HCT116 (cell line): ENCODE results near the gene MOV10L1. TPM values are rescaled to one million over a fixed set of nuclear protein-coding genes. Genes with fewer than 3 reads are reported as not detected.

Source experiments
- ATAC-seq: fragments of 200-7000 bp; cut with Tn5 transposase; 2 replicates; pipeline ENCODE4 v1.9.1; 2020; ENCODE audit warnings: mild to moderate bottlenecking, moderate library complexity
- BruUV-seq: library from RNA; stranded (reverse); fragments of 400-500 nt; replicated peaks from 2 replicates; lab custom pipeline; 2021; lab: Mats Ljungman, UMichigan
- CTCF ChIA-PET: fragments of 300-600 bp; sonication (Branson Sonifier 250); formaldehyde crosslinking; loops from one replicate; lab custom pipeline; 2021; ENCODE audit warnings: antibody characterized with exemption; lab: Charles Lee
- POLR2A ChIA-PET: fragments of 300-600, 350-600 bp; sonication (Branson Sonifier 250); formaldehyde crosslinking; loops from one replicate; lab custom pipeline; 2021; ENCODE audit warnings: antibody characterized with exemption; lab: Charles Lee
- RAD21 ChIA-PET, 2 experiments: fragments of 300-600 bp; sonication (Branson Sonifier 250); formaldehyde crosslinking; loops; one replicate each; lab custom pipeline; 2023; ENCODE audit warnings: low total read pairs in 2 of 2; ENCODE audit not compliant: uncharacterized antibody in 2 of 2, unreplicated experiment in 2 of 2, low non-redundant PET in 1 of 2; lab: Charles Lee
- DNase-seq: peaks from one replicate; pipeline ENCODE4 v3.0.0-alpha.2; 2010; ENCODE audit warnings: low read depth, low spot score
- H2AFZ ChIP-seq: fragments of 200-600 bp; shearing (Covaris generic), sonication (generic); 2 replicates; pipeline ENCODE4 v1.6.1; 2017; ENCODE audit warnings: low read depth, mixed run types, mixed read lengths, antibody characterized with exemption, low read length; ENCODE audit not compliant: poor library complexity, severe bottlenecking
- H3K27ac ChIP-seq: 2 replicates; pipeline ENCODE4 v1.5.1; 2012; ENCODE audit warnings: low read depth, low read length
- H3K27me3 ChIP-seq: fragments of 200-600 bp; sonication (generic); 2 replicates; pipeline ENCODE4 v1.6.1; 2016; ENCODE audit warnings: mixed run types, low read length, mixed read lengths; ENCODE audit not compliant: insufficient read depth
- H3K36me3 ChIP-seq, 2 experiments: fragments of 200-500 bp in 1 of 2; fragments of 200-600 bp in 1 of 2; sonication (Bioruptor generic) in 1 of 2; sonication (generic) in 1 of 2; 2 replicates each; pipeline versions ENCODE4 v1.5.1 to v1.6.1; 2014 to 2016; ENCODE audit warnings: low read length in 2 of 2, inconsistent platforms in 1 of 2, mixed read lengths in 1 of 2, mixed run types in 1 of 2; ENCODE audit not compliant: insufficient read depth in 2 of 2, control insufficient read depth in 1 of 2
- H3K4me1 ChIP-seq, 2 experiments: fragments of 200-600 bp in 1 of 2; sonication (generic) in 1 of 2; 2 replicates each; pipeline versions ENCODE4 v1.5.1 to v1.6.1; 2012 to 2017; ENCODE audit warnings: low read length in 2 of 2, inconsistent platforms in 1 of 2, mild to moderate bottlenecking in 1 of 2, mixed read lengths in 1 of 2, mixed run types in 1 of 2, moderate library complexity in 1 of 2; ENCODE audit not compliant: insufficient read depth in 2 of 2, control insufficient read depth in 1 of 2
- H3K4me2 ChIP-seq: fragments of 200-600 bp; sonication (generic); 2 replicates; pipeline ENCODE4 v1.6.1; 2017; ENCODE audit warnings: mixed run types, low read length, mixed read lengths
- H3K4me3 ChIP-seq, 2 experiments: fragments of 200-600 bp in 1 of 2; sonication (generic) in 1 of 2; replicated peaks in 1 of 2; 2 replicates each; pipeline ENCODE4 v1.5.1; 2011 to 2016; ENCODE audit warnings: low read length in 2 of 2, control low read depth in 1 of 2, low read depth in 1 of 2, mild to moderate bottlenecking in 1 of 2, mixed read lengths in 1 of 2, mixed run types in 1 of 2
- H3K79me2 ChIP-seq: fragments of 200-600 bp; sonication (generic); 2 replicates; pipeline ENCODE4 v1.6.1; 2017; ENCODE audit warnings: mild to moderate bottlenecking, mixed run types, low read length, moderate library complexity, mixed read lengths; ENCODE audit not compliant: insufficient read depth
- H3K9ac ChIP-seq: fragments of 200-600 bp; sonication (generic); 2 replicates; pipeline ENCODE4 v1.6.1; 2016; ENCODE audit warnings: low read length, mixed read lengths
- H3K9me2 ChIP-seq: fragments of 200-600 bp; sonication (generic), shearing (Covaris generic); 2 replicates; pipeline ENCODE4 v1.6.1; 2017; ENCODE audit warnings: mixed run types, mild to moderate bottlenecking, moderate library complexity; ENCODE audit not compliant: insufficient read depth
- H3K9me3 ChIP-seq, 2 experiments: fragments of 200-500 bp in 1 of 2; fragments of 200-600 bp in 1 of 2; sonication (Bioruptor generic) in 1 of 2; sonication (generic) in 1 of 2; 2 replicates each; pipeline ENCODE4 v1.6.1; 2014 to 2017; ENCODE audit warnings: low read length in 2 of 2, mixed read lengths in 2 of 2, inconsistent platforms in 1 of 2, low read depth in 1 of 2, mild to moderate bottlenecking in 1 of 2, mixed run types in 1 of 2, moderate library complexity in 1 of 2; ENCODE audit not compliant: control insufficient read depth in 1 of 2, insufficient read depth in 1 of 2
- H4K20me1 ChIP-seq: fragments of 200-600 bp; sonication (generic), shearing (Covaris generic); 2 replicates; pipeline ENCODE4 v1.6.1; 2017; ENCODE audit warnings: mixed run types, mild to moderate bottlenecking, moderate library complexity; ENCODE audit not compliant: insufficient read depth
- CEBPB ChIP-seq: IDR thresholded peaks from 2 replicates; pipeline ENCODE4 v1.6.1; 2012; ENCODE audit warnings: low read depth
- CTCF ChIP-seq, 3 experiments: fragments of 200-600 bp in 1 of 3; sonication (generic) in 1 of 3; IDR thresholded peaks in 2 of 3; conservative IDR thresholded peaks in 1 of 3; 2 replicates each; pipeline ENCODE4 v1.5.1; 2012 to 2017; ENCODE audit warnings: low read depth in 2 of 3, low read length in 2 of 3, antibody characterized with exemption in 1 of 3, borderline replicate concordance in 1 of 3, control low read depth in 1 of 3, mild to moderate bottlenecking in 1 of 3, mixed read lengths in 1 of 3, mixed run types in 1 of 3, moderate library complexity in 1 of 3; ENCODE audit not compliant: insufficient read depth in 1 of 3
- ELF1 ChIP-seq: IDR thresholded peaks from 2 replicates; pipeline ENCODE4 v1.6.1; 2012; ENCODE audit warnings: low read depth, borderline replicate concordance
- EZH2 ChIP-seq: fragments of 200-600 bp; sonication (generic); IDR thresholded peaks from 2 replicates; pipeline ENCODE4 v1.6.1; 2017; ENCODE audit warnings: antibody characterized with exemption, mixed run types
- EZH2phosphoT487 ChIP-seq: fragments of 200-600 bp; IDR thresholded peaks from 2 replicates; pipeline ENCODE4 v1.6.1; 2018; ENCODE audit warnings: antibody characterized with exemption, borderline replicate concordance
- FOSL1 ChIP-seq: IDR thresholded peaks from 2 replicates; pipeline ENCODE4 v1.6.1; 2012; ENCODE audit warnings: low read depth
- JUND ChIP-seq: IDR thresholded peaks from 2 replicates; pipeline ENCODE4 v1.6.1; 2012
- POLR2A ChIP-seq: IDR thresholded peaks from 2 replicates; pipeline ENCODE4 v1.7.0; 2011; ENCODE audit warnings: borderline replicate concordance; ENCODE audit not compliant: insufficient read depth, insufficient read length; ENCODE audit errors: extremely low read depth
- POLR2AphosphoS5 ChIP-seq: IDR thresholded peaks from 2 replicates; pipeline ENCODE4 v1.6.1; 2011; ENCODE audit warnings: mild to moderate bottlenecking, low read depth, low read length, moderate library complexity
- SIN3A ChIP-seq: IDR thresholded peaks from 2 replicates; pipeline ENCODE4 v1.6.1; 2012; ENCODE audit warnings: low read depth
- SP1 ChIP-seq: IDR thresholded peaks from 2 replicates; pipeline ENCODE4 v1.6.1; 2012; ENCODE audit warnings: low read depth
- TCF7L2 ChIP-seq: IDR thresholded peaks from 2 replicates; pipeline ENCODE4 v1.7.0; 2011; ENCODE audit warnings: borderline replicate concordance, inconsistent platforms; ENCODE audit not compliant: insufficient read depth, insufficient read length; ENCODE audit errors: extremely low read depth
- ZBTB33 ChIP-seq: IDR thresholded peaks from 2 replicates; pipeline ENCODE4 v1.6.1; 2011; ENCODE audit warnings: mild to moderate bottlenecking, low read length, moderate library complexity; ENCODE audit not compliant: insufficient replicate concordance; ENCODE audit errors: extremely low read depth
- ZFX ChIP-seq: fragments of 450-650 bp; IDR thresholded peaks from 2 replicates; pipeline ENCODE4 v1.6.1; 2017
- intact Hi-C: fragments of 100-400 bp; cut with micrococcal nuclease; formaldehyde crosslinking; loops from 2 replicates; pipeline ENCODE4 v1.10.0; 2022
- total RNA-seq: library from RNA; stranded (reverse); gene quantifications from one replicate; pipeline ENCODE4 v1.2.1, GENCODE V29; 2021; ENCODE audit not compliant: unreplicated experiment
- TF ChIP-seq, protein P1 (sequence below): IDR thresholded peaks from 2 replicates; pipeline ENCODE4 v1.6.1; 2012
- TF ChIP-seq, protein P2 (sequence below): IDR thresholded peaks from 2 replicates; pipeline ENCODE4 v1.6.1; 2012; ENCODE audit warnings: low read depth

MOV10L1 gene
- total RNA-seq, 1 experiment from 2014 or later = not detected

- H3K36me3 ChIP-seq = no peaks in the 10 kb centered on the region
- H2AFZ ChIP-seq = no peak overlapping the region
- DNase-seq = no peak
- no peaks in the 10 kb centered on the region; a peak in 1 of 4 replicates for H3K9me3 ChIP-seq
- H3K4me2 ChIP-seq = no peak overlapping the region
- ATAC-seq = no peak
- intact Hi-C loops = no loop called here
- no peak for TF ChIP-seq JUND
- TF ChIP-seq, protein P1, sequence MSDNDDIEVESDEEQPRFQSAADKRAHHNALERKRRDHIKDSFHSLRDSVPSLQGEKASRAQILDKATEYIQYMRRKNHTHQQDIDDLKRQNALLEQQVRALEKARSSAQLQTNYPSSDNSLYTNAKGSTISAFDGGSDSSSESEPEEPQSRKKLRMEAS = no peak
- TF ChIP-seq ELF1 = no peak
- TF ChIP-seq EZH2phosphoT487 = no peak
- TF ChIP-seq SIN3A = no peak
- TF ChIP-seq CTCF (IDR thresholded peaks at IDR 0.05 in 2 of 3, conservative IDR thresholded peaks at IDR 0.05 in 1 of 3; ENCODE audit: borderline replicate concordance in 1 of 3, insufficient read depth in 1 of 3, low read depth in 2 of 3, low read length in 2 of 3) = no peak
- no peak for TF ChIP-seq POLR2AphosphoS5
- TF ChIP-seq, protein P2, sequence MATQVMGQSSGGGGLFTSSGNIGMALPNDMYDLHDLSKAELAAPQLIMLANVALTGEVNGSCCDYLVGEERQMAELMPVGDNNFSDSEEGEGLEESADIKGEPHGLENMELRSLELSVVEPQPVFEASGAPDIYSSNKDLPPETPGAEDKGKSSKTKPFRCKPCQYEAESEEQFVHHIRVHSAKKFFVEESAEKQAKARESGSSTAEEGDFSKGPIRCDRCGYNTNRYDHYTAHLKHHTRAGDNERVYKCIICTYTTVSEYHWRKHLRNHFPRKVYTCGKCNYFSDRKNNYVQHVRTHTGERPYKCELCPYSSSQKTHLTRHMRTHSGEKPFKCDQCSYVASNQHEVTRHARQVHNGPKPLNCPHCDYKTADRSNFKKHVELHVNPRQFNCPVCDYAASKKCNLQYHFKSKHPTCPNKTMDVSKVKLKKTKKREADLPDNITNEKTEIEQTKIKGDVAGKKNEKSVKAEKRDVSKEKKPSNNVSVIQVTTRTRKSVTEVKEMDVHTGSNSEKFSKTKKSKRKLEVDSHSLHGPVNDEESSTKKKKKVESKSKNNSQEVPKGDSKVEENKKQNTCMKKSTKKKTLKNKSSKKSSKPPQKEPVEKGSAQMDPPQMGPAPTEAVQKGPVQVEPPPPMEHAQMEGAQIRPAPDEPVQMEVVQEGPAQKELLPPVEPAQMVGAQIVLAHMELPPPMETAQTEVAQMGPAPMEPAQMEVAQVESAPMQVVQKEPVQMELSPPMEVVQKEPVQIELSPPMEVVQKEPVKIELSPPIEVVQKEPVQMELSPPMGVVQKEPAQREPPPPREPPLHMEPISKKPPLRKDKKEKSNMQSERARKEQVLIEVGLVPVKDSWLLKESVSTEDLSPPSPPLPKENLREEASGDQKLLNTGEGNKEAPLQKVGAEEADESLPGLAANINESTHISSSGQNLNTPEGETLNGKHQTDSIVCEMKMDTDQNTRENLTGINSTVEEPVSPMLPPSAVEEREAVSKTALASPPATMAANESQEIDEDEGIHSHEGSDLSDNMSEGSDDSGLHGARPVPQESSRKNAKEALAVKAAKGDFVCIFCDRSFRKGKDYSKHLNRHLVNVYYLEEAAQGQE = no peak
- TF ChIP-seq TCF7L2 = no peak
- no peak for TF ChIP-seq FOSL1
- no peak for TF ChIP-seq ZFX
- TF ChIP-seq CEBPB = no peak
- no peak for TF ChIP-seq SP1
- no peak for TF ChIP-seq EZH2
- TF ChIP-seq ZBTB33 = no peak
- TF ChIP-seq POLR2A = no peak
- no peaks in the 10 kb centered on the region for H3K9me2 ChIP-seq
- BruUV-seq = no TSS peak
- CTCF ChIA-PET = no interaction called here
- POLR2A ChIA-PET = no interaction called here
- H3K27ac ChIP-seq = no peak overlapping the region
- H3K9ac ChIP-seq = no peak overlapping the region
- H3K79me2 ChIP-seq = no peaks in the 10 kb centered on the region
- no peaks in the 10 kb centered on the region for H3K4me1 ChIP-seq
- no peak overlapping the region for H3K4me3 ChIP-seq
- no peaks in the 10 kb centered on the region for H3K27me3 ChIP-seq
- RAD21 ChIA-PET = no interaction called here
- H4K20me1 ChIP-seq = no peaks in the 10 kb centered on the region
These were observed 42.1 kb downstream of the MOV10L1 start for GRCh38 chr22:50131894-50132293.
